WI38 (cell line): ENCODE results near the gene ECI2.

Experiments
- H3K4me3 ChIP-seq: 2 replicates; pipeline ENCODE4 v1.5.1; 2011; ENCODE audit warnings: low read depth, mild to moderate bottlenecking, control low read depth, low read length
- CTCF ChIP-seq: IDR thresholded peaks from 2 replicates; pipeline ENCODE4 v1.5.1; 2012; ENCODE audit warnings: low read depth, mild to moderate bottlenecking, control low read depth, low read length

Gene ECI2

GRCh38 chr6:4084444-4085331, 50.7 kb downstream of the ECI2 start:
- no peak for TF ChIP-seq CTCF

GRCh38 chr6:4078691-4079471, 56.5 kb downstream of the ECI2 start, which contains the start of gene FAM217A:
Gene FAM217A (minus strand): TSS chr6:4079137. CDS start chr6:4077414, 1,723 bp downstream.
- TF ChIP-seq CTCF: no peak
- no peak within 1 kb of the TSS for H3K4me3 ChIP-seq

More at GRCh38 chr6:4084444-4085331, 50.7 kb downstream of the ECI2 start:
- H3K4me3 ChIP-seq: no peak overlapping the region

- TF ChIP-seq CTCF: no peak
- no peak overlapping the region for H3K4me3 ChIP-seq
These were observed 60.7 kb downstream of the ECI2 start for GRCh38 chr6:4074478-4075235.

- TF ChIP-seq CTCF: no peak
- no peak overlapping the region for H3K4me3 ChIP-seq
These were observed 64.0 kb downstream of the ECI2 start for GRCh38 chr6:4071330-4071729.

- H3K4me3 ChIP-seq: no peak overlapping the region
- no peak for TF ChIP-seq CTCF
These were observed 66.2 kb downstream of the ECI2 start for GRCh38 chr6:4069199-4069598.

GRCh38 chr6:4067673-4068072, 67.7 kb downstream of the ECI2 start:
- TF ChIP-seq CTCF: no peak
- no peak overlapping the region for H3K4me3 ChIP-seq
